Progenitor cell of endocrine pancreas (in vitro differentiated cells): ENCODE results near the gene CAMKMT. TPM values are rescaled to one million over a fixed set of nuclear protein-coding genes. Genes with fewer than 3 reads are reported as not detected.
"Not testable (repeated sequence)": the region's sequence is repeated elsewhere in the genome, so short reads cannot be mapped to it uniquely, and the experiment has no call there.

ENCODE experiments used
- DNase-seq: peaks from one replicate; pipeline ENCODE4 v3.0.0; 2021; ENCODE audit warnings: low spot score; ENCODE audit not compliant: unreplicated experiment
- H3K27ac Mint-ChIP-seq: 2 replicates; pipeline ENCODE4 v1.8.0; 2021; ENCODE audit warnings: mild to moderate bottlenecking, moderate library complexity, mixed read lengths
- H3K27me3 Mint-ChIP-seq: 2 replicates; pipeline ENCODE4 v1.8.0; 2021; ENCODE audit warnings: mixed read lengths
- H3K36me3 Mint-ChIP-seq: 2 replicates; pipeline ENCODE4 v1.8.0; 2022; ENCODE audit warnings: mixed read lengths; ENCODE audit not compliant: insufficient read depth
- H3K4me1 Mint-ChIP-seq: 2 replicates; pipeline ENCODE4 v1.8.0; 2021; ENCODE audit warnings: low read depth, mixed read lengths
- H3K4me3 Mint-ChIP-seq: 2 replicates; pipeline ENCODE4 v1.8.0; 2021; ENCODE audit warnings: low read depth, mild to moderate bottlenecking, moderate library complexity, mixed read lengths
- H3K9me3 Mint-ChIP-seq: 2 replicates; pipeline ENCODE4 v1.8.0; 2021; ENCODE audit warnings: low read depth, mixed read lengths
- CTCF ChIP-seq: fragments of 200-600 bp; sonication (generic); IDR thresholded peaks from one replicate; pipeline ENCODE4 v1.5.0; 2021; ENCODE audit warnings: antibody characterized with exemption, mild to moderate bottlenecking; ENCODE audit not compliant: unreplicated experiment
- total RNA-seq: library from RNA; stranded (reverse); gene quantifications from 2 replicates; pipeline ENCODE4 v1.2.1, GENCODE V29; 2021

The CAMKMT gene
- total RNA-seq, 1 donor from 2014 or later, result 20.3 TPM

GRCh38 chr2:44367591-44367990 is 5.8 kb downstream of the CAMKMT start:
- Mint-ChIP-seq H3K9me3 (peaks cover 4% of the 10 kb centered on the region), H3K4me1 (peaks cover 5% of the 10 kb centered on the region), H3K4me3 (no peak overlapping the region), H3K36me3 (peaks cover 2% of the 10 kb centered on the region), H3K27ac (no peak overlapping the region), H3K27me3 (no peaks in the 10 kb centered on the region)
- no peak for DNase-seq
- TF ChIP-seq CTCF, result no peak

GRCh38 chr2:44369392-44369791 is 7.6 kb downstream of the CAMKMT start:
- Mint-ChIP-seq H3K4me1 (peaks cover 1% of the 10 kb centered on the region), H3K9me3 (peaks cover 4% of the 10 kb centered on the region), H3K27ac (no peak overlapping the region), H3K36me3 (peaks cover 3% of the 10 kb centered on the region), H3K27me3 (no peaks in the 10 kb centered on the region), H3K4me3 (no peak overlapping the region)
- DNase-seq, result no peak
- TF ChIP-seq CTCF, result no peak

GRCh38 chr2:44371445-44371844 is 9.7 kb downstream of the CAMKMT start:
- Mint-ChIP-seq H3K36me3 (peaks cover 5% of the 10 kb centered on the region), H3K4me1 (peaks cover 1% of the 10 kb centered on the region), H3K27ac (no peak overlapping the region), H3K4me3 (no peak overlapping the region), H3K9me3 (peaks cover 4% of the 10 kb centered on the region), H3K27me3 (no peaks in the 10 kb centered on the region)
- TF ChIP-seq CTCF, result no peak
- DNase-seq, result no peak

GRCh38 chr2:44372246-44372645 is 10.5 kb downstream of the CAMKMT start:
- Mint-ChIP-seq H3K4me1 (peaks cover 1% of the 10 kb centered on the region), H3K4me3 (no peak overlapping the region), H3K36me3 (peaks cover 5% of the 10 kb centered on the region), H3K27ac (no peak overlapping the region), H3K27me3 (no peaks in the 10 kb centered on the region), H3K9me3 (peaks cover 4% of the 10 kb centered on the region)
- no peak for TF ChIP-seq CTCF
- DNase-seq, result no peak

GRCh38 chr2:44377486-44377885 is 15.7 kb downstream of the CAMKMT start:
- no peaks in the 10 kb centered on the region for H3K27me3 Mint-ChIP-seq
- H3K4me3 Mint-ChIP-seq, result no peak overlapping the region
- H3K36me3 Mint-ChIP-seq, result peaks cover 5% of the 10 kb centered on the region
- no peak for TF ChIP-seq CTCF
- no peaks in the 10 kb centered on the region for H3K9me3 Mint-ChIP-seq
- no peaks in the 10 kb centered on the region for H3K4me1 Mint-ChIP-seq
- no peak overlapping the region for H3K27ac Mint-ChIP-seq
- DNase-seq, result no peak

- not testable (repeated sequence) for H3K27me3 Mint-ChIP-seq, H3K4me1 Mint-ChIP-seq, H3K4me3 Mint-ChIP-seq, DNase-seq, H3K27ac Mint-ChIP-seq
- H3K36me3 Mint-ChIP-seq, result peaks cover 34% of the 10 kb centered on the region
- peaks cover 37% of the 10 kb centered on the region for H3K9me3 Mint-ChIP-seq
These were observed 23.5 kb downstream of the CAMKMT start for GRCh38 chr2:44385226-44385625.
